H9 (cell line): ENCODE results near the gene SUN1. TPM values are rescaled to one million over a fixed set of nuclear protein-coding genes. Genes with fewer than 3 reads are reported as not detected.
"Not testable (repeated sequence)": the region's sequence is repeated elsewhere in the genome, so short reads cannot be mapped to it uniquely, and the experiment has no call there.

Experiments used
- DNase-seq: peaks from one replicate; pipeline ENCODE4 v3.0.0-alpha.2; 2017
- H2AFZ ChIP-seq: one replicate; pipeline ENCODE4 v1.6.1; 2013; ENCODE audit warnings: mild to moderate bottlenecking, low read length, control low read depth, moderate library complexity
- H2AK5ac ChIP-seq: 2 replicates; pipeline ENCODE4 v1.6.1; 2013; ENCODE audit warnings: low read length, control low read depth, mixed read lengths; ENCODE audit not compliant: insufficient read length
- H2BK120ac ChIP-seq: one replicate; pipeline ENCODE4 v1.6.1; 2013; ENCODE audit warnings: low read depth, mild to moderate bottlenecking, low read length, control low read depth, inconsistent platforms; ENCODE audit not compliant: poor library complexity, severe bottlenecking
- H2BK12ac ChIP-seq: 2 replicates; pipeline ENCODE4 v1.6.1; 2013; ENCODE audit warnings: low read length, control low read depth, mixed read lengths, low read depth; ENCODE audit not compliant: insufficient read length
- H2BK15ac ChIP-seq: 2 replicates; pipeline ENCODE4 v1.6.1; 2013; ENCODE audit warnings: low read depth, low read length, control low read depth
- H2BK20ac ChIP-seq: one replicate; pipeline ENCODE4 v1.6.1; 2013; ENCODE audit warnings: low read depth, mild to moderate bottlenecking, low read length, control low read depth, inconsistent platforms; ENCODE audit not compliant: poor library complexity, severe bottlenecking
- H2BK5ac ChIP-seq: 2 replicates; pipeline ENCODE4 v1.6.1; 2013; ENCODE audit warnings: low read length, control low read depth, mixed read lengths; ENCODE audit not compliant: insufficient read length
- H3K14ac ChIP-seq: 2 replicates; pipeline ENCODE4 v1.6.1; 2013; ENCODE audit warnings: low read length, control low read depth; ENCODE audit not compliant: insufficient read depth
- H3K18ac ChIP-seq: 2 replicates; pipeline ENCODE4 v1.6.1; 2013; ENCODE audit warnings: low read depth, mild to moderate bottlenecking, mixed read lengths, low read length, control low read depth; ENCODE audit not compliant: insufficient read length
- H3K23ac ChIP-seq: 2 replicates; pipeline ENCODE4 v1.6.1; 2013; ENCODE audit warnings: low read length, control low read depth, mixed read lengths, low read depth; ENCODE audit not compliant: insufficient read length
- H3K23me2 ChIP-seq: 2 replicates; pipeline ENCODE4 v1.6.1; 2013; ENCODE audit warnings: low read depth, mild to moderate bottlenecking, mixed read lengths, low read length, control low read depth; ENCODE audit not compliant: insufficient read length, poor library complexity, severe bottlenecking
- H3K27ac ChIP-seq: 2 replicates; pipeline ENCODE4 v1.5.1; 2013; ENCODE audit warnings: low read length, control low read depth, mixed read lengths, low read depth; ENCODE audit not compliant: insufficient read length
- H3K27me3 ChIP-seq: 2 replicates; pipeline ENCODE4 v1.6.1; 2013; ENCODE audit warnings: low read length, control low read depth, inconsistent platforms; ENCODE audit not compliant: insufficient read depth
- H3K4ac ChIP-seq: 2 replicates; pipeline ENCODE4 v1.6.1; 2013; ENCODE audit warnings: low read depth, mild to moderate bottlenecking, control low read depth, inconsistent platforms, low read length, moderate library complexity
- H3K4me1 ChIP-seq: 2 replicates; pipeline ENCODE4 v1.6.1; 2013; ENCODE audit warnings: low read length, control low read depth, inconsistent platforms; ENCODE audit not compliant: insufficient read depth
- H3K4me2 ChIP-seq: 2 replicates; pipeline ENCODE4 v1.6.1; 2013; ENCODE audit warnings: low read length, control low read depth, mixed read lengths; ENCODE audit not compliant: insufficient read length, insufficient read depth
- H3K56ac ChIP-seq: 2 replicates; pipeline ENCODE4 v1.6.1; 2013; ENCODE audit warnings: low read depth, mild to moderate bottlenecking, mixed read lengths, low read length, control low read depth; ENCODE audit not compliant: insufficient read length
- H3K79me1 ChIP-seq: 2 replicates; pipeline ENCODE4 v1.6.1; 2013; ENCODE audit warnings: low read depth, mild to moderate bottlenecking, moderate library complexity, low read length, control low read depth, inconsistent platforms; ENCODE audit not compliant: insufficient read depth, poor library complexity, severe bottlenecking
- H3K79me2 ChIP-seq: 2 replicates; pipeline ENCODE4 v1.6.1; 2013; ENCODE audit warnings: low read length, control low read depth, inconsistent platforms; ENCODE audit not compliant: insufficient read depth
- H3K9ac ChIP-seq: 2 replicates; pipeline ENCODE4 v1.6.1; 2013; ENCODE audit warnings: low read length, control low read depth, mixed read lengths; ENCODE audit not compliant: insufficient read length; ENCODE audit errors: extremely low read depth
- H3K9me3 ChIP-seq: one replicate; pipeline ENCODE4 v1.6.1; 2013; ENCODE audit warnings: low read depth, low read length, inconsistent platforms; ENCODE audit not compliant: control insufficient read depth
- H3T11ph ChIP-seq: one replicate; pipeline ENCODE4 v1.6.1; 2013; ENCODE audit warnings: mild to moderate bottlenecking, low read length, control low read depth, inconsistent platforms
- H4K20me1 ChIP-seq: one replicate; pipeline ENCODE4 v1.6.1; 2013; ENCODE audit not compliant: control insufficient read depth, insufficient read length, insufficient read depth
- H4K5ac ChIP-seq: 2 replicates; pipeline ENCODE4 v1.6.1; 2013; ENCODE audit warnings: low read depth, mild to moderate bottlenecking, mixed read lengths, low read length, control low read depth; ENCODE audit not compliant: insufficient read length
- H4K8ac ChIP-seq: replicated peaks from 2 replicates; pipeline ENCODE4 v1.6.1; 2013; ENCODE audit warnings: low read length, control low read depth, mixed read lengths, low read depth; ENCODE audit not compliant: insufficient read length
- H4K91ac ChIP-seq: 2 replicates; pipeline ENCODE4 v1.6.1; 2013; ENCODE audit warnings: low read depth, mild to moderate bottlenecking, moderate library complexity, mixed read lengths, low read length, control low read depth; ENCODE audit not compliant: insufficient read length
- H3K27ac Mint-ChIP-seq, 3 experiments: 2 replicates in 2 of 3; 3 replicates in 1 of 3; pipeline ENCODE4 v1.8.0; 2020 to 2021; ENCODE audit warnings: mixed read lengths in 3 of 3, mild to moderate bottlenecking in 1 of 3, moderate library complexity in 1 of 3
- H3K27me3 Mint-ChIP-seq: 2 replicates; pipeline ENCODE4 v1.8.0; 2021; ENCODE audit warnings: low read depth, mild to moderate bottlenecking, moderate library complexity, mixed read lengths
- H3K36me3 Mint-ChIP-seq, 3 experiments: 2 replicates in 2 of 3; 3 replicates in 1 of 3; pipeline ENCODE4 v1.8.0; 2020 to 2021; ENCODE audit warnings: low read depth in 3 of 3, mixed read lengths in 3 of 3; ENCODE audit not compliant: insufficient read depth in 1 of 3
- H3K4me1 Mint-ChIP-seq, 2 experiments: 2 replicates each; pipeline ENCODE4 v1.8.0; 2020; ENCODE audit warnings: mixed read lengths in 2 of 2
- H3K4me3 Mint-ChIP-seq, 2 experiments: 2 replicates in 1 of 2; 3 replicates in 1 of 2; pipeline ENCODE4 v1.8.0; 2020 to 2021; ENCODE audit warnings: mild to moderate bottlenecking in 2 of 2, mixed read lengths in 2 of 2, moderate library complexity in 1 of 2
- H3K9me3 Mint-ChIP-seq, 2 experiments: 2 replicates in 1 of 2; 3 replicates in 1 of 2; pipeline ENCODE4 v1.8.0; 2020; ENCODE audit warnings: mild to moderate bottlenecking in 2 of 2, mixed read lengths in 2 of 2, moderate library complexity in 1 of 2
- CTCF ChIP-seq: fragments of 200-600 bp; sonication (generic); conservative IDR thresholded peaks from 3 replicates; pipeline ENCODE4 v1.8.0; 2021; ENCODE audit warnings: antibody characterized with exemption, mild to moderate bottlenecking
- WGBS: extraction: QIAGEN DNeasy Blood & Tissue Kit; methylation state at CpG from one replicate; pipeline ENCODE4 v1.1.7; 2013; ENCODE audit warnings: missing lambda C conversion rate, low lambda C conversion rate, mixed read lengths; ENCODE audit not compliant: insufficient read length; ENCODE audit errors: extremely low coverage; 5-methylcytosine and 5-hydroxymethylcytosine counted together
- total RNA-seq: library from RNA; stranded (reverse); gene quantifications from 2 replicates; pipeline ENCODE4 v1.2.1, GENCODE V29; 2021

Gene SUN1
- total RNA-seq, 1 experiment from 2014 or later: 118 TPM

GRCh38 chr7:800692-801091, 31.6 kb upstream of the SUN1 start:
- H3K4me1 Mint-ChIP-seq: peaks cover 2 to 3% of the 10 kb centered on the region in 2 experiments; a peak in 2 of 4 replicates
- H3K4me1 ChIP-seq: no peaks in the 10 kb centered on the region; the same call in 1 of the 2 replicates
- WGBS: no CpG with 5 or more reads among the region's 7 CpGs
- H3K14ac ChIP-seq: no peak overlapping the region
- no peak overlapping the region for H3K4me3 Mint-ChIP-seq
- H4K8ac ChIP-seq: no peak overlapping the region
- no peak overlapping the region for H3K27ac ChIP-seq
- H4K5ac ChIP-seq: no peak overlapping the region
- no peaks in the 10 kb centered on the region for H3K9me3 ChIP-seq
- H3K9me3 Mint-ChIP-seq: peaks cover 10 to 13% of the 10 kb centered on the region in 2 experiments
- H3K56ac ChIP-seq: no peak overlapping the region
- H2AFZ ChIP-seq: no peak overlapping the region
- no peak overlapping the region for H3K4ac ChIP-seq
- peaks cover 6 to 7% (median 7%) of the 10 kb centered on the region in 3 experiments; a peak in 6 of 7 replicates for H3K36me3 Mint-ChIP-seq
- H4K20me1 ChIP-seq: no peaks in the 10 kb centered on the region
- no peaks in the 10 kb centered on the region for H3K23me2 ChIP-seq
- no peak overlapping the region for H3T11ph ChIP-seq
- H3K27me3 ChIP-seq: no peaks in the 10 kb centered on the region
- no peaks in the 10 kb centered on the region for H3K79me1 ChIP-seq
- H2BK20ac ChIP-seq: no peak overlapping the region
- H3K4me2 ChIP-seq: no peak overlapping the region
- H2BK120ac ChIP-seq: no peak overlapping the region
- H3K9ac ChIP-seq: no peak overlapping the region
- H3K79me2 ChIP-seq: no peaks in the 10 kb centered on the region
- no peak overlapping the region for H3K23ac ChIP-seq
- no peak overlapping the region for H3K18ac ChIP-seq
- no peak for DNase-seq
- no peak overlapping the region for H2BK15ac ChIP-seq
- H3K27ac Mint-ChIP-seq: no peak overlapping the region
- no peak overlapping the region for H2BK12ac ChIP-seq
- TF ChIP-seq CTCF: no peak
- no peak overlapping the region for H4K91ac ChIP-seq
- no peaks in the 10 kb centered on the region; the same call in 1 of the 2 replicates for H3K27me3 Mint-ChIP-seq
- H2AK5ac ChIP-seq: no peak overlapping the region
- no peak overlapping the region for H2BK5ac ChIP-seq

- not testable (repeated sequence) for H3K18ac ChIP-seq, H3T11ph ChIP-seq, DNase-seq, H3K79me2 ChIP-seq, H2AK5ac ChIP-seq, H3K4ac ChIP-seq, H4K5ac ChIP-seq, H2BK12ac ChIP-seq, H4K91ac ChIP-seq, H3K4me1 Mint-ChIP-seq, H2BK20ac ChIP-seq, H3K27ac ChIP-seq, H2BK15ac ChIP-seq, H3K9ac ChIP-seq, H3K79me1 ChIP-seq, H3K27me3 ChIP-seq, H3K4me2 ChIP-seq, H4K20me1 ChIP-seq, H3K56ac ChIP-seq, H3K27ac Mint-ChIP-seq, H3K23me2 ChIP-seq, H3K14ac ChIP-seq, H3K4me1 ChIP-seq, H2BK120ac ChIP-seq, H2BK5ac ChIP-seq, H3K4me3 Mint-ChIP-seq, H2AFZ ChIP-seq, H3K36me3 Mint-ChIP-seq, H3K9me3 ChIP-seq, H4K8ac ChIP-seq, H3K23ac ChIP-seq, H3K27me3 Mint-ChIP-seq
- H3K9me3 Mint-ChIP-seq: peaks cover 10 to 13% of the 10 kb centered on the region in 2 experiments
- no CpG with 5 or more reads among the region's 6 CpGs for WGBS
Measured at GRCh38 chr7:801351-801750, 30.9 kb upstream of the SUN1 start.
